Progenitor cell of endocrine pancreas (in vitro differentiated cells): ENCODE measurements around the gene CCDC77. TPM values are rescaled to one million over a fixed set of nuclear protein-coding genes. Genes with fewer than 3 reads are reported as not detected.
A peak's percentile ranks its signal among the peaks of the same experiment; 100 is the strongest.

Experiments
- DNase-seq: peaks from one replicate; pipeline ENCODE4 v3.0.0; 2021; ENCODE audit warnings: low spot score; ENCODE audit not compliant: unreplicated experiment
- H3K27ac Mint-ChIP-seq: 2 replicates; pipeline ENCODE4 v1.8.0; 2021; ENCODE audit warnings: mild to moderate bottlenecking, moderate library complexity, mixed read lengths
- H3K27me3 Mint-ChIP-seq: 2 replicates; pipeline ENCODE4 v1.8.0; 2021; ENCODE audit warnings: mixed read lengths
- H3K36me3 Mint-ChIP-seq: 2 replicates; pipeline ENCODE4 v1.8.0; 2022; ENCODE audit warnings: mixed read lengths; ENCODE audit not compliant: insufficient read depth
- H3K4me1 Mint-ChIP-seq: 2 replicates; pipeline ENCODE4 v1.8.0; 2021; ENCODE audit warnings: low read depth, mixed read lengths
- H3K4me3 Mint-ChIP-seq: 2 replicates; pipeline ENCODE4 v1.8.0; 2021; ENCODE audit warnings: low read depth, mild to moderate bottlenecking, moderate library complexity, mixed read lengths
- H3K9me3 Mint-ChIP-seq: 2 replicates; pipeline ENCODE4 v1.8.0; 2021; ENCODE audit warnings: low read depth, mixed read lengths
- CTCF ChIP-seq: fragments of 200-600 bp; sonication (generic); IDR thresholded peaks from one replicate; pipeline ENCODE4 v1.5.0; 2021; ENCODE audit warnings: antibody characterized with exemption, mild to moderate bottlenecking; ENCODE audit not compliant: unreplicated experiment
- total RNA-seq: library from RNA; stranded (reverse); gene quantifications from 2 replicates; pipeline ENCODE4 v1.2.1, GENCODE V29; 2021

The CCDC77 gene
- total RNA-seq, 1 donor from 2014 or later = 38.8 TPM

DNA sequence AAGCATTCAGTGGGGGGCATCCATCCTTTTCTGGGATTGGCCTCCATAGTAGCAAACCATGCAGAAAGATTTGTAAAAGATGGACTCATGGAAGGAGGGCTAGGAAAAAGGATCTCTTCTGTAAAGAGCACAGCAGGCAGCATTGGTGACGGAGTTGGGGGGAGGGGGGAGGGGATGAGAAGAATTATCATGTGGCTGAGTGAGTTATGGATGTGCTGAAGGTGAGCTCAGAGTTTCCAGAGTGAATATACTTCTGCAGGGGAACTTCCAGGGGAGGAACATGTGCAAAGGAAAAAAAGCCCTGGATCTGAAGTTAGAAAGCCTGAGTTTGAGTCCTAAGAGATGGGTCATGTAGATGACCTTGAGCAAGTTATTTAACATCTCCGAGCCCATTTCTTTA is 54.4 kb downstream of the CCDC77 start:
- H3K27ac Mint-ChIP-seq = no peak overlapping the region
- DNase-seq = no peak
- H3K36me3 Mint-ChIP-seq = no peaks in the 10 kb centered on the region
- no peak overlapping the region for H3K4me3 Mint-ChIP-seq
- TF ChIP-seq CTCF = no peak
- no peaks in the 10 kb centered on the region for H3K9me3 Mint-ChIP-seq
- peaks cover 42% of the 10 kb centered on the region for H3K27me3 Mint-ChIP-seq
- H3K4me1 Mint-ChIP-seq = peaks cover 11% of the 10 kb centered on the region

DNA sequence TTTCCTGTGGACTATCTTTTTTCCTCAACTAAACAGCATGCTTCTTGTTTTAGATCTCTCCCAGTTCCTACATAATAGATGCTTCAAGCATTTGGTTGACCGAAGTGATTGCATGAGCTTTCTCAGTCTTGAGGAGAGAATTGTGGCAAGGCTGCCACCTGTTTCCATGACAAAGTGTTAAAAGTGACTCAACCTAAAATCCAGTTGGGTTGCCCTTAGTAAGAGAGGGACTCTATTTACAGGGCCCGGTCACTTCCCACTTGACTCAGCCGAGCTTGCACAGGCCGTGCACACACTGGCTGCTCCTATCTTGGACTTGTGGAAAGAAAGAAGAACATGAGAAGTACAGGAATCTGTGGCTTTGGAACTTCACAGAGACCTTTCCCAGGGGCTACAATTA is 56.2 kb downstream of the CCDC77 start:
- Mint-ChIP-seq H3K9me3 (no peaks in the 10 kb centered on the region), H3K4me1 (peaks cover 18% of the 10 kb centered on the region), H3K36me3 (peaks cover 4% of the 10 kb centered on the region), H3K27me3 (peaks cover 60% of the 10 kb centered on the region), H3K4me3 (peak overlapping the region; percentile 12), H3K27ac (no peak overlapping the region)
- no peak for TF ChIP-seq CTCF
- DNase-seq = no peak

- peak overlapping the region; percentile 53 for H3K27ac Mint-ChIP-seq
- no peak for DNase-seq
- H3K4me3 Mint-ChIP-seq = peak overlapping the region; percentile 77
- H3K27me3 Mint-ChIP-seq = peaks cover 66% of the 10 kb centered on the region
- peaks cover 4% of the 10 kb centered on the region for H3K36me3 Mint-ChIP-seq
- no peak for TF ChIP-seq CTCF
- peaks cover 21% of the 10 kb centered on the region for H3K4me1 Mint-ChIP-seq
- H3K9me3 Mint-ChIP-seq = no peaks in the 10 kb centered on the region
Measured at GRCh38 chr12:459050-459429, 57.6 kb downstream of the CCDC77 start.

- peaks cover 21% of the 10 kb centered on the region for H3K4me1 Mint-ChIP-seq
- peaks cover 4% of the 10 kb centered on the region for H3K36me3 Mint-ChIP-seq
- TF ChIP-seq CTCF = no peak
- peaks cover 62% of the 10 kb centered on the region for H3K27me3 Mint-ChIP-seq
- H3K4me3 Mint-ChIP-seq = peak within 1 kb of the TSS; percentile 81
- H3K9me3 Mint-ChIP-seq = no peaks in the 10 kb centered on the region
- peak; percentile 75 for DNase-seq
- peak within 1 kb of the TSS; percentile 53 for H3K27ac Mint-ChIP-seq
Measured at GRCh38 chr12:459430-460258, 58.2 kb downstream of the CCDC77 start, which contains the start of gene B4GALNT3. Gene B4GALNT3, plus strand, starts transcription at chr12:459939. Its CDS starts 438 bp downstream, at chr12:460377.

DNA sequence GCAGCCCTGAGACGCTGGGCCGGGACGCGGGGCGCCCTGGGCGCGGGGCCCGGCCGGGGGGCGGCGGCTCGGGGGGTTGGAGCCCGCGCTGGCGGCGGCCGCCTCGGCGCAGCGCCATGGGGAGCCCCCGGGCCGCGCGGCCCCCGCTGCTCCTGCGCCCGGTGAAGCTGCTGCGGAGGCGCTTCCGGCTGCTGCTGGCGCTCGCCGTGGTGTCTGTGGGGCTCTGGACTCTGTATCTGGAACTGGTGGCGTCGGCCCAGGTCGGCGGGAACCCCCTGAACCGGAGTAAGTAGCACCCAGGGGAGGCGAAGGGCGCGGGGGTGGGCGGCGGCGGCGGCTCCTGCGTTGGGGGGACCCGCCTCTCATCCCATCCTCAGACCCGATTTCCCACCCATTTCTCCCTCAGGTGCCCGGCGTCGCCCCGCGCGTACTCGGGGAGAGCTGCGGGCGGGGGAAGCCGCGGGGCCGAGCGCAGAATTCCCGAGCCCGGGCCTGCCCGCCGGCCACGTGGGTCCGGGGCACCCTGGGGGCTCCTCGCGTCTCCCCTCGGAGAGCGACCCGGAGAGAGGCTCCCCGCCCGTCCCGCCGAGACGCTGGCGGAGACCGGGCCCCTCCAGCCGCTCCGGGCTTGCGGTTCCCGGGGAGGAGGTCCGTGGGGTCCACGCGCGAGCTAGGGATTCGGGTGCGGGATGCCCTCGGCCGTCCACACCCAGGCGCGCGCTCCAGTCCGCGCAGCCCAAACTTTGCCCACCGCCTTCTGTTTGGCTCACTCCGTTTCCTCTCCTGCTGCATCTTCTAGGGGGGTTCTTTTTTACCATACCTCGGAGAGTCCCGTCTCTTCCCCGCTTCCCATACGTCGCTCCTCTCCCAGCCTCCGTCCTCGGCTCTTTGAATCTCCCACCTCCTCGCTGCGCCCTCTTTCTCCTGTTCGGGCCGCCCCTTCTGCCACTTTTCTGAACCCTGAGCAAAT is 59.1 kb downstream of the CCDC77 start:
- Mint-ChIP-seq H3K36me3 (peaks cover 4% of the 10 kb centered on the region), H3K9me3 (no peaks in the 10 kb centered on the region), H3K27ac (peak overlapping the region; percentile 65), H3K27me3 (peaks cover 58% of the 10 kb centered on the region), H3K4me1 (peaks cover 27% of the 10 kb centered on the region), H3K4me3 (peak overlapping the region; percentile 81)
- no peak for TF ChIP-seq CTCF
- no peak for DNase-seq
